Measurements from ENCODE around the gene STARD10. TPM values are rescaled to one million over a fixed set of nuclear protein-coding genes. Genes with fewer than 3 reads are reported as not detected.

The STARD10 gene
- total RNA-seq, 1 donor from 2014 or later: 19.8 TPM

GRCh38 chr11:72738199-72739141 lies 55.4 kb downstream of the STARD10 start:
- Mint-ChIP-seq H3K36me3 (ENCODE audit: low read depth) (peaks cover 4% of the 10 kb centered on the region), H3K4me3 (no peak overlapping the region), H3K27me3 (ENCODE audit: insufficient read depth) (no peaks in the 10 kb centered on the region), H3K27ac (peak overlapping the region; percentile 99), H3K9me3 (no peaks in the 10 kb centered on the region), H3K4me1 (ENCODE audit: low read depth) (peaks cover 48% of the 10 kb centered on the region)
- DNase-seq (ENCODE audit: low spot score): no peak
- intact Hi-C loops (cut with micrococcal nuclease): no loop called here

DNA sequence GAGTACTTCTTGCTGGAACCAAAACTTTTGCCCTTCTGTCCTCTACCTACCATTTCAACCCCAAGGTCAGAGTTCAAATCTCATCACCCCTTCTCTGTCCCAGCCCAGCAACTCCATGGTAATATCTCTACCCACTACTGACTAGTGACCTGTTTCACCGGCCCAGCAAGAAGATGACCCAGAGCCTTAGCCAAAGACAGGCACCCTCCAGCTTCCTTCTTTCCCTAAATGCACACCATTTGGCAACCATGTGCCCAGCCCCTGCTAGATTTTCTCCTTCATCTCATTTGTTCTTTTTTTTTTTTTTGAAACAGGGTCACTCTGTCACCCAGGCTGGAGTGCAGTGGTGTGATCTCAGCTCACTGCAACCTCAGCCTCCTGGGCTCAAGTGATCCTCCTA lies 56.5 kb downstream of the STARD10 start:
- Mint-ChIP-seq H3K27me3 (ENCODE audit: insufficient read depth) (no peaks in the 10 kb centered on the region), H3K9me3 (no peaks in the 10 kb centered on the region), H3K36me3 (ENCODE audit: low read depth) (peaks cover 5% of the 10 kb centered on the region), H3K4me3 (no peak overlapping the region), H3K27ac (peak overlapping the region; percentile 99), H3K4me1 (ENCODE audit: low read depth) (peaks cover 48% of the 10 kb centered on the region)
- DNase-seq (ENCODE audit: low spot score): no peak
- intact Hi-C loops (cut with micrococcal nuclease): no loop called here

- H3K27me3 Mint-ChIP-seq (ENCODE audit: insufficient read depth): no peaks in the 10 kb centered on the region
- peaks cover 6% of the 10 kb centered on the region for H3K36me3 Mint-ChIP-seq (ENCODE audit: low read depth)
- intact Hi-C loops (cut with micrococcal nuclease): loop anchor here (1.0 kb wide), 3 partner anchors 14 to 57 kb away; partner anchors contain the start of gene ARAP1
- DNase-seq (ENCODE audit: low spot score): peak; percentile 64
- peaks cover 1% of the 10 kb centered on the region for H3K9me3 Mint-ChIP-seq
- peak overlapping the region; percentile 99 for H3K27ac Mint-ChIP-seq
- H3K4me3 Mint-ChIP-seq: peak overlapping the region; percentile 67
- H3K4me1 Mint-ChIP-seq (ENCODE audit: low read depth): peaks cover 47% of the 10 kb centered on the region
Observed at GRCh38 chr11:72736452-72737069, 57.3 kb downstream of the STARD10 start.

- H3K27ac Mint-ChIP-seq: peak overlapping the region; percentile 59
Observed at GRCh38 chr11:72735495-72736027, 58.3 kb downstream of the STARD10 start.

GRCh38 chr11:72732329-72732728 lies 61.5 kb downstream of the STARD10 start:
- H3K4me3 Mint-ChIP-seq: no peak overlapping the region
- peaks cover 19% of the 10 kb centered on the region for H3K4me1 Mint-ChIP-seq (ENCODE audit: low read depth)
- no peak for DNase-seq (ENCODE audit: low spot score)
- H3K27me3 Mint-ChIP-seq (ENCODE audit: insufficient read depth): no peaks in the 10 kb centered on the region
- no peak overlapping the region for H3K27ac Mint-ChIP-seq
- peaks cover 5% of the 10 kb centered on the region for H3K9me3 Mint-ChIP-seq
- peaks cover 16% of the 10 kb centered on the region for H3K36me3 Mint-ChIP-seq (ENCODE audit: low read depth)
- intact Hi-C loops (cut with micrococcal nuclease): no loop called here

More at GRCh38 chr11:72735495-72736027, 58.3 kb downstream of the STARD10 start:
- intact Hi-C loops (cut with micrococcal nuclease): loop anchor here (1.0 kb wide), 3 partner anchors 13 to 58 kb away; partner anchors contain the start of gene ARAP1
- peaks cover 13% of the 10 kb centered on the region for H3K36me3 Mint-ChIP-seq (ENCODE audit: low read depth)
- no peak overlapping the region for H3K4me3 Mint-ChIP-seq
- no peak for DNase-seq (ENCODE audit: low spot score)
- H3K27me3 Mint-ChIP-seq (ENCODE audit: insufficient read depth): no peaks in the 10 kb centered on the region
- peaks cover 37% of the 10 kb centered on the region for H3K4me1 Mint-ChIP-seq (ENCODE audit: low read depth)
- H3K9me3 Mint-ChIP-seq: peaks cover 5% of the 10 kb centered on the region

DNA sequence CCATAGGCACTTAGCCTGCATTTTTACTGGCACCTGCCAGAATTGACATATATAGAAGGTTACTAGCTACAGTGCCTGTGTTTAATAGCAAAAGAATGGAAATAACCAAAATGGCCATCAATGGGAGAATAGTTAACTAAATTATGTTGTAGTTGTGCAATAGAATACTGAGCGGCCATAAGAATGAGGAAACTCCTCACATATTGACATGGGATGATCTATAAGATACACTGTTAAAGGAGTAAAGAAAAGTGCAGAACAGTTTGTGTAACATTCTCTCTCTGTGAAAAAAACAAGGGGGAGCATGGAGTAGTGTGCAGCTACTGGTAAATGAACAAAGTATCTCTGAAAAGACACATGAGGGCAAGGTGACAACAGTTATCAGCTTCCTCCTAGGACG lies 63.1 kb downstream of the STARD10 start:
- Mint-ChIP-seq H3K27ac (no peak overlapping the region), H3K27me3 (ENCODE audit: insufficient read depth) (no peaks in the 10 kb centered on the region), H3K36me3 (ENCODE audit: low read depth) (peaks cover 16% of the 10 kb centered on the region), H3K4me1 (ENCODE audit: low read depth) (peaks cover 9% of the 10 kb centered on the region), H3K9me3 (peaks cover 5% of the 10 kb centered on the region), H3K4me3 (no peak overlapping the region)
- intact Hi-C loops (cut with micrococcal nuclease): no loop called here
- no peak for DNase-seq (ENCODE audit: low spot score)

DNA sequence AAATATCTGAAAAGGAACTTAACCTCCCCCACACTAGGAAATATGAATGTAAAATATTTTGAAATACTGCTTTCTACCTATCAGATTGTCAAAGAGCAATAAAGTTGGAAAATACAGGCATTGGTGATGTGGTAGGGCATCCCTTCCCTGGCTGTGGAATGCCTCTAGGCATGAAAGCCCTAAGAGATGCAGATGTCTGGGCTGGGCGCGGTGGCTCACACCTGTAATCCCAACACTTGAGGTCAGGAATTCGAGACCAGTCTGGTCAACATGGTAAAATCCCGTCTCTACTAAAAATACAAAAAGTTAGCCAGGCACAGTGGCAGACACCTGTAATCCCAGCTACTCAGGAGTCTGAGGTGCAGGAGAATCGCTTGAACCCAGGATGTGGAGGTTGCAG lies 63.6 kb downstream of the STARD10 start:
- no peaks in the 10 kb centered on the region for H3K27me3 Mint-ChIP-seq (ENCODE audit: insufficient read depth)
- DNase-seq (ENCODE audit: low spot score): no peak
- no peak overlapping the region for H3K4me3 Mint-ChIP-seq
- H3K36me3 Mint-ChIP-seq (ENCODE audit: low read depth): peaks cover 21% of the 10 kb centered on the region
- intact Hi-C loops (cut with micrococcal nuclease): no loop called here
- H3K4me1 Mint-ChIP-seq (ENCODE audit: low read depth): peaks cover 14% of the 10 kb centered on the region
- H3K27ac Mint-ChIP-seq: no peak overlapping the region
- peaks cover 5% of the 10 kb centered on the region for H3K9me3 Mint-ChIP-seq

GRCh38 chr11:72727521-72727920 lies 66.3 kb downstream of the STARD10 start:
- Mint-ChIP-seq H3K27me3 (ENCODE audit: insufficient read depth) (no peaks in the 10 kb centered on the region), H3K9me3 (peaks cover 5% of the 10 kb centered on the region), H3K36me3 (ENCODE audit: low read depth) (peaks cover 23% of the 10 kb centered on the region), H3K4me1 (ENCODE audit: low read depth) (peaks cover 34% of the 10 kb centered on the region), H3K27ac (no peak overlapping the region), H3K4me3 (no peak overlapping the region)
- no peak for DNase-seq (ENCODE audit: low spot score)
- intact Hi-C loops (cut with micrococcal nuclease): loop anchor here (10.0 kb wide), 1 partner anchor 517 kb away; no protein-coding TSS in a partner anchor

DNA sequence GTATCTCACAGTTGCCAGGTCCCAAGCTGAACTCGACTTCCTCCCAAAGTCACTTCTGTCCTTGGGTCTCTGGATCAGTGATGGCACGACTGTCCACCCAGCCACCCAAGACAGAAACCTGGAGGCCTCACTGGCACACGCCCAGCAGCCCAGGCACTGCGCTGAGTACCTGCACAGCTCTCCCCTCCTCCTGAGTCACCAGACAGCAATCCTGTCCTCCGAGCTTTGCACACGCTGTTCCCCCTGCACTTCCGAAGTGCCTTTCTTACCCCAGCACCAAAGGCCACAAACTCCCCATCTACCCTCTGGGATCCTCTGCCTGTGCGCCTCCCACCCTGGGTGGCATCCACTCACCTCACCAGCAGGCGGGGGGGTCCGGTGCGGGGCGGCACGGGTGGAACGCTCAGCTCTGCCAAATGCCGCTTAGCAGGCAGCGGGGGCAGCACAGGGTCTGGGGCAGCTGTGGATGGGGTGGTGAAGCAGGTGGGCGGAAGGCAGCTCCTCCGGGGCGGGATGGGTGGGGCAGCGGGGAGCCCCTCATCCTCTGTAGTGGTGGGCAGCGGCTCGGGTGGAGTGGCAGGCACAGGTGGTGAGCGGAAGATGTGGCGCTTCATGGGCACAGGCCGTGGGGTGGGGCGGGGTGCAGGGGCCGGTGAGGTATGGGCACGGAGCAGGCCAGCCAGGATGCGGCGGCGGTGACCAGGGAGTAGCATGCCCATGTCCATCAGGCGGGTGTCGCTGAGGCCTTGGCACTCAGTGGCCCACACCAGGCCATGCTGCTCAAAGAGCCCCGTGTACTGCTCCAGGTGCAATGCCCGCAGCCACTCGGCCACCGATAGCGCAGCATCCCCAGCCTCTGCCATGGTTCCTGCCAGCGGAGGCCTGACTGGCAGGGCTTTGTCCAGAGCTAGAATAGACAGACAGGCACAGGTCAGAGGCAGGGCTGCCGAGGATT lies 67.3 kb downstream of the STARD10 start:
- no peak overlapping the region for H3K4me3 Mint-ChIP-seq
- H3K4me1 Mint-ChIP-seq (ENCODE audit: low read depth): peaks cover 42% of the 10 kb centered on the region
- H3K27me3 Mint-ChIP-seq (ENCODE audit: insufficient read depth): no peaks in the 10 kb centered on the region
- DNase-seq (ENCODE audit: low spot score): no peak
- H3K9me3 Mint-ChIP-seq: peaks cover 3% of the 10 kb centered on the region
- H3K36me3 Mint-ChIP-seq (ENCODE audit: low read depth): peaks cover 23% of the 10 kb centered on the region
- no peak overlapping the region for H3K27ac Mint-ChIP-seq
- intact Hi-C loops (cut with micrococcal nuclease): loop anchor here (10.0 kb wide), 1 partner anchor 518 kb away; no protein-coding TSS in a partner anchor

DNA sequence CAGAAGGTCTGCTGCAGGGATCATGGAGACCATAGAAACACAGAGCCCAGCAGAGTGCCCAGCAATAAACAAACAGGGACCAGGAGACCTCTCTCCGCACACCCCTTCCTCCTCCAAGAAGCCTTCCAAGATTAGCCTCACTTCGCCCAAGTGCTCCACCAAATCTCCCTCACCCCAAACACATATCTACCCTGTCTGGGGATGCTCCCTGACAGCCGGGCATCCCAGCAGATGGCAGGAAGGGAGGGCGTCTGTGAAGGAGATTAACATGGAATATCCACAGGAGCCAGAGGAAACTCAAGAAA lies 68.2 kb downstream of the STARD10 start:
- no peak for DNase-seq (ENCODE audit: low spot score)
- Mint-ChIP-seq H3K27me3 (ENCODE audit: insufficient read depth) (no peaks in the 10 kb centered on the region), H3K4me1 (ENCODE audit: low read depth) (peaks cover 51% of the 10 kb centered on the region), H3K9me3 (no peaks in the 10 kb centered on the region), H3K4me3 (no peak overlapping the region), H3K27ac (peak overlapping the region; percentile 78), H3K36me3 (ENCODE audit: low read depth) (peaks cover 17% of the 10 kb centered on the region)
- intact Hi-C loops (cut with micrococcal nuclease): loop anchor here (1.0 to 10.0 kb wide), 5 partner anchors 68 to 519 kb away; no protein-coding TSS in a partner anchor

GRCh38 chr11:72724851-72725723 lies 68.8 kb downstream of the STARD10 start:
- Mint-ChIP-seq H3K36me3 (ENCODE audit: low read depth) (peaks cover 18% of the 10 kb centered on the region), H3K4me1 (ENCODE audit: low read depth) (peaks cover 57% of the 10 kb centered on the region), H3K9me3 (no peaks in the 10 kb centered on the region), H3K4me3 (no peak overlapping the region), H3K27ac (peak overlapping the region; percentile 78), H3K27me3 (ENCODE audit: insufficient read depth) (no peaks in the 10 kb centered on the region)
- intact Hi-C loops (cut with micrococcal nuclease): loop anchor here (1.0 to 10.0 kb wide), 5 partner anchors 68 to 520 kb away; no protein-coding TSS in a partner anchor
- peak; percentile 70 for DNase-seq (ENCODE audit: low spot score)

All from activated T-helper 1 cell treated with anti-CD3 and anti-CD28 coated beads, Interleukin-12 subunit alpha, Interleukin-12 subunit beta, Interleukin-2, Interleukin-4 antibody, amounts not matched to agents 30 ng/mL and 10 ng/mL and 1 ng/mL, durations not matched to agents 14 hours and 24 hours and 36 hours (primary cell).